Left ventricle myocardium superior (tissue), 1 donor: ENCODE measurements around the gene CREB3L1. TPM values are rescaled to one million over a fixed set of nuclear protein-coding genes. Genes with fewer than 3 reads are reported as not detected.

Experiments
- ATAC-seq: fragments of 200-7000 bp; cut with Tn5 transposase; one replicate; pipeline ENCODE4 v1.9.1; 2020; ENCODE audit warnings: mild to moderate bottlenecking, moderate library complexity
- DNase-seq: peaks from one replicate; pipeline ENCODE4 v3.0.0-alpha.2; 2020
- intact Hi-C: fragments of 100-400 bp; cut with micrococcal nuclease; formaldehyde crosslinking; loops from one replicate; pipeline ENCODE4 v1.11.0; 2022
- long read RNA-seq: library from polyadenylated mRNA; unstranded; transcript quantifications from one replicate; pipeline ENCODE4 v2.0.0, GENCODE V29; 2021
- total RNA-seq: library from RNA; stranded (reverse); fragmentation: NEBNext Ultra II Directional; extraction: Animal tissue kit (Norgen Biotek cat#: 25700); gene quantifications from one replicate; pipeline ENCODE4 v1.2.1, GENCODE V29; 2021
- donor health status: DM: no; HTN: yes; CAD: no; lungs with severe emphysema.

Gene CREB3L1, protein sequence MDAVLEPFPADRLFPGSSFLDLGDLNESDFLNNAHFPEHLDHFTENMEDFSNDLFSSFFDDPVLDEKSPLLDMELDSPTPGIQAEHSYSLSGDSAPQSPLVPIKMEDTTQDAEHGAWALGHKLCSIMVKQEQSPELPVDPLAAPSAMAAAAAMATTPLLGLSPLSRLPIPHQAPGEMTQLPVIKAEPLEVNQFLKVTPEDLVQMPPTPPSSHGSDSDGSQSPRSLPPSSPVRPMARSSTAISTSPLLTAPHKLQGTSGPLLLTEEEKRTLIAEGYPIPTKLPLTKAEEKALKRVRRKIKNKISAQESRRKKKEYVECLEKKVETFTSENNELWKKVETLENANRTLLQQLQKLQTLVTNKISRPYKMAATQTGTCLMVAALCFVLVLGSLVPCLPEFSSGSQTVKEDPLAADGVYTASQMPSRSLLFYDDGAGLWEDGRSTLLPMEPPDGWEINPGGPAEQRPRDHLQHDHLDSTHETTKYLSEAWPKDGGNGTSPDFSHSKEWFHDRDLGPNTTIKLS
- total RNA-seq = 56.0 TPM
- long read RNA-seq, transcript CREB3L1-205 (4 exons, 1,817 nt) = major isoform, 17 of 30 reads
- long read RNA-seq, transcript CREB3L1-206 (12 exons, 2,687 nt) = minor isoform, 6 of 30 reads
- long read RNA-seq, partial matches to known transcripts = 6 of 30 reads
- long read RNA-seq, other reads (novel, unspliced or antisense) = 1 of 30 reads

DNA sequence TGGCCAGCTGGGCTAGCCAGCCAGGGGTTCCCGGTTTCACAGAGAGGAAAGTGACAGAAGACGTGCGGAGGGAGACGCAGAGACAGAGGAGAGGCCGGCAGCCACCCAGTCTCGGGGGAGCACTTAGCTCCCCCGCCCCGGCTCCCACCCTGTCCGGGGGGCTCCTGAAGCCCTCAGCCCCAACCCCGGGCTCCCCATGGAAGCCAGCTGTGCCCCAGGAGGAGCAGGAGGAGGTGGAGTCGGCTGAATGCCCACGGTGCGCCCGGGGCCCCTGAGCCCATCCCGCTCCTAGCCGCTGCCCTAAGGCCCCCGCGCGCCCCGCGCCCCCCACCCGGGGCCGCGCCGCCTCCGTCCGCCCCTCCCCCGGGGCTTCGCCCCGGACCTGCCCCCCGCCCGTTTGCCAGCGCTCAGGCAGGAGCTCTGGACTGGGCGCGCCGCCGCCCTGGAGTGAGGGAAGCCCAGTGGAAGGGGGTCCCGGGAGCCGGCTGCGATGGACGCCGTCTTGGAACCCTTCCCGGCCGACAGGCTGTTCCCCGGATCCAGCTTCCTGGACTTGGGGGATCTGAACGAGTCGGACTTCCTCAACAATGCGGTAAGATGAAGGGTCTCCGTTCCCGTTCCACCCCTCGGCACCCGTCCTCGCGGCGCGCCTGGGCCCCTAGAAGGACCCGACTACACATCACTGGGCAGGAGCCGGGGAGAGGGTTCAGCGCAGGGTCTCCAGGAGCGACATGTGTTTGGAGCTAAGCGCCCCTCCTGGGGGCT lies at the start of gene CREB3L1:
TSS of gene CREB3L1 (plus strand) at position 41 of the 765 bp plus-strand sequence. CDS start at position 491, 450 bp downstream.
- ATAC-seq (peak; percentile 19), DNase-seq (peak; percentile 75)
- intact Hi-C loops = no loop called here

DNA sequence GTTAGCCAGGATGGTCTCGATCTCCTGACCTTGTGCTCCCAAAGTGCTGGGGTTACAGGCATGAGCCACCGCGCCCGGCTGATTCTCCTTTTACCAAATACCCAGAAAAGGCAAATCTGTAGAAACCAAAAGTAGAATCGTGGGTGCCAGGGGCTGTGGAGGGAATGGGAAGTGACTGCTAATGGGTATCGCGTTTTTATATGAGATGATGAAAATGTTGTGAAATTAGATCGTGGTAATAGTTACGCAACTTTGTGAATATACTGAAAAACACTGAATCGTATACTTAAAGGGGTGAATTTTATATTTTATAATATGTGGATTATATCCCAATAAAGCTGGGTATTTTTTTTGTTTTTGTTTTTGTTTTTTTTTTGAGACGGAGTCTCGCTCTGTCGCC lies 48.2 kb upstream of the CREB3L1 start:
- DNase-seq = no peak
- no peak for ATAC-seq
- intact Hi-C loops = no loop called here

DNA sequence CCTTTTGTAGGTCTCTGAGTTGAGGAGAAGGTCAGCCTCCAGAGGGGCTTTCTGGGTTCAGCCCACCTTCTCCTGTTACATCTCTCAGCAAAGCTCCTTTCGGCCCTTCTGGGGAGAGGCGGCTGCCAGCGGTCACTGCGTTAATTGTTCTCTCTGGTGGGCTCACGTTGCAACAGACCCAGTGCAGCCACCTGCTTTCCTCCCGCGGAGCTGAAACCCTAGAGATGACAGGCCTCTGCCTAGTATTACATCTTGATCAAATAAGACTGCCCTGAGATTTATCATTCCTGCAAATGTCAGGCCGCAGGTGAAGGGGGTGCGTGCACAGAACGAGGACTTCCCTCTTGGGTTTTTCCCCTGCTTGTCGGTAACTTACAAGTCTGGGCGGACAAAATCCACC lies 43.2 kb upstream of the CREB3L1 start:
- intact Hi-C loops = no loop called here
- no peak for ATAC-seq
- DNase-seq = no peak

DNA sequence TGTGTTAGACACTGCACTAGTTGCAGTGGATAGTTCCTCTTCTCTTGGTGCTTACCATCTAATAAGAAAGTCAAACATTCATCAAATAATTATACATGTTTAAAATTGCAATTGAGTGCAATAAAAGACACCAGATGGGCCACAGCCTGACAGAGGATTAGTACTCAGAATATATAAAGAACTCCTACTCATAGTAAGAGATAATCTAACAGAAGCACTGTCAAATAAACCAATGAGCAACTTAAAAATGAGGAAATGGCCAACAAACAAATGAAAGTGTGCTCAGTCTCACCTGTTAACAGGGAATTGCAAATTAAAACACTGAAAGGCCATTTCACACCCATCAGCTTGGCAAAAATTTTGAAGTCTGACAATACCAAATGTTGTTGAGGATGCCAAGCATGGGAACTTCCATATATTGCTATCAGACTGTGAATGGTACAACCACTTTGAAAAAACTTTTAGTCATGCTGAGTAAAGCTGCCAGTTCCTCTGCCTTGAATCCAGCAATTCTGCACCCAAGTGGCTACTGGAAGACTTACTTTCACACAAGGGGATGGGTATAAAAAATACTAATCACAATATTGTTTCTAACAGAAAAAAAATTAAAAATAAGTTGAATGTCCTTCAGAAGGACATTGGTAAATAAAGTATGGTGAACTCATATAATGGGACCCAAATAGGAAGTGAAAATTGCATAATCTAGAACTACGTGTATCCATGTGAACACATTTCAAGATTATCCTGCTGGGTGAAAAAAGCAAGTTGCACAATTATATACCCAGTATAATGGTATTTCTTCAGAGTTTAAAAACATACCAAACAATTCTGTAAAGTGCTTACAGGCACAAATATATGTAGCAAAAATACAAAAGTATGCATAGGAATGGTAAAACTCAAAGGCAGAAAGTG lies 41.4 kb upstream of the CREB3L1 start:
- intact Hi-C loops = loop anchor here (5.0 kb wide), 1 partner anchor 71 kb away; no protein-coding TSS in a partner anchor
- DNase-seq = no peak
- ATAC-seq = no peak

DNA sequence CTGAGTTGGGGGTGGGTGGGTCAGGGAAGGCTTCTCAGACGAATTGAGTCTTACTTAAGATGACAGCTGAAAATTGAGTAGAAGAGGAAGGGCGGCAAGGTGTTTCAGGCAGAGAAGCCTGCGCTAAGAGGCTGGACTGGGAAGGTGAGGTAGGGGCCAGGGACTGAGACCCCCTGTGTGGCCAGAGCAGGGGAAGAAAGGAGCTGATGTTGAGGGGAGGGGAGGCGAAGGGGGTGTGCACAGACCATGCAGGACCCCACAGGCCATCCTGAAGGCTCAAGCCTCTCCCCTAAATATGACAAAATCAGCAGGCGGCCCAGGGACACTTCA lies 40.6 kb upstream of the CREB3L1 start:
- ATAC-seq = no peak
- intact Hi-C loops = loop anchor here (5.0 kb wide), 1 partner anchor 70 kb away; no protein-coding TSS in a partner anchor
- DNase-seq = no peak

DNA sequence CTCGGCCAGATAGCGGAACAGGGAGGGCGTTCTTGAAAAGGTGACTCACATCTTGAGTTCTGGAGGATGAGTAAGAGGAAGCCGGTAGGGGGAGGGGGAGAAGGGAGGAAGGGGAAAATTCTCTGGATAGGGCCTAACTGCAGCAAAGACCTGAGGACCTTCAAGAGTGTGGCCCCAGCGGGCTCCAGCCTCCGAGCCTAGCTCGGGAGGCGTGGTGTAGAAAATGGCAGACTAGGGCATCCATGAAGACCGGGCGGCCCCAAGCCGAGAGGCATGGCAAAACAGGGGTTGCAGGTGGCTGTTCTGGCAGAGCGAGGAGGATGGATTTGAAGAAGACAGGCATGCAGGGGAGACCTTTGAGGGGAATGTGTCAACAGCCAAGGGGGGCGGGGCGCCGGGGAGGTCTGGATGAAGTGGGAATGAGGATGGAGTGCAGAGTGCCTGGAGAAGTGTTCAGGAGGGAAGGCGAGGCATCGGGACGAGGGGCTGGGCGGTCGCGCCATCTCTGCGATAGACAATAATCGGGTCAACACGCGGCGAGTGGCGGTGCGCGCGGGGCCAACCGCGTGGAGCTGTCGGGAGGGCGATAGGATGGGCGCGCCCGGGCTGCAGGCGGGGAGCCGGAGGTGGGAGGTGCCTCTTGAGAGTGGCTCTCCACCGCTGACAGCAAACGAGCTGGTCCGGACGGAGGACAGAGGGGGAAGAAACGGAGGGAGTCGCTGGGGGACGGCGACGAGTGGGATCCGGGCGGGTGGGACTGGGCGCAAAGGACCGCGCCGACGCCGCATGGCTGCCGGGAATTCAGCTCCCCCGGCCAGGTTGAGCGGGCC lies 40.0 kb upstream of the CREB3L1 start:
- DNase-seq (peak; percentile 76), ATAC-seq (peak; percentile 51)
- intact Hi-C loops = loop anchor here (5.0 kb wide), 1 partner anchor 70 kb away; no protein-coding TSS in a partner anchor

DNA sequence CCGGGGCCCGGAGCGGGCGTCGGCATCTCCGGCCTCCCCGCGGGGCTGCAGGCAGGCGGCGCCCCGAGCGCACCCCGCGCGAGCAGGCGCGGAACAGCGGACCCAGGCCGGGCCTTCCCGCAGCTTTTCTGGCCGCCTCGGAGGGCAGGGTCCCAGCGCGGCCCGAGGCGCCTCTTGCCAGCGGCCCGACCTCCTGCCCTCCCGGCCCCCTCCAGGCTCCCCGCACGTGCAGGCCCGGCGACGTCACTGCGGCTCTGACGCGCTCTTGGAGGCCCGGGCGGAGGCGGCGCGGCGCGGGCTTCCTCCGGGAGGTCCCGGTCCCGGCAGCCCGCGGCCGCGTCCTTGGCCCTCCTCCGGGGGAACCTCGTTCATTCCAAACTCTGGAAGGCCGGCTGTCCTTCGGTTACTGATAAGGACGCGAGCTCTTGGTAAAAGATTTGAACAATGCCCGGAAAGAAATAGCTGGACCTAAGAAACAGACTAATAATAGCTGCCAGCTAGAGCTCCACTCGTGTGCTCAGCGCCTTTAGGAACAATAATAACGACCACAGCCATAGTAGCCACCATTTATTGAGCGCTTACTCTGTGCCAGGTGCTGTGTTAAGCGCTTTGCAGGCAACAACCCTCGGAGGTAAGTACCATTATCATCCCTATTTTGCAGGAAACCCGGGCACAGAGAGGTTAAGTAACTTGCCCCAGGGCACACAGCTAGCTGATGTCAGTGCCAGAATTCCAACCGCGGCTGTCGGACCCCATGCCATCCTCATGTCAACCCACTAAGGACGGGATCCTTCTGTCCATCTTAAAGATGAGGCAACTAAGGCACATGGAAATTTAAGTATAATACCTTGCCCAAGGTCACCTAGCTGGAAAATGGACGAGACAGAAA lies 39.1 kb upstream of the CREB3L1 start:
- intact Hi-C loops = loop anchor here (5.0 kb wide), 1 partner anchor 69 kb away; no protein-coding TSS in a partner anchor
- DNase-seq (peak; percentile 85), ATAC-seq (peak; percentile 76)

DNA sequence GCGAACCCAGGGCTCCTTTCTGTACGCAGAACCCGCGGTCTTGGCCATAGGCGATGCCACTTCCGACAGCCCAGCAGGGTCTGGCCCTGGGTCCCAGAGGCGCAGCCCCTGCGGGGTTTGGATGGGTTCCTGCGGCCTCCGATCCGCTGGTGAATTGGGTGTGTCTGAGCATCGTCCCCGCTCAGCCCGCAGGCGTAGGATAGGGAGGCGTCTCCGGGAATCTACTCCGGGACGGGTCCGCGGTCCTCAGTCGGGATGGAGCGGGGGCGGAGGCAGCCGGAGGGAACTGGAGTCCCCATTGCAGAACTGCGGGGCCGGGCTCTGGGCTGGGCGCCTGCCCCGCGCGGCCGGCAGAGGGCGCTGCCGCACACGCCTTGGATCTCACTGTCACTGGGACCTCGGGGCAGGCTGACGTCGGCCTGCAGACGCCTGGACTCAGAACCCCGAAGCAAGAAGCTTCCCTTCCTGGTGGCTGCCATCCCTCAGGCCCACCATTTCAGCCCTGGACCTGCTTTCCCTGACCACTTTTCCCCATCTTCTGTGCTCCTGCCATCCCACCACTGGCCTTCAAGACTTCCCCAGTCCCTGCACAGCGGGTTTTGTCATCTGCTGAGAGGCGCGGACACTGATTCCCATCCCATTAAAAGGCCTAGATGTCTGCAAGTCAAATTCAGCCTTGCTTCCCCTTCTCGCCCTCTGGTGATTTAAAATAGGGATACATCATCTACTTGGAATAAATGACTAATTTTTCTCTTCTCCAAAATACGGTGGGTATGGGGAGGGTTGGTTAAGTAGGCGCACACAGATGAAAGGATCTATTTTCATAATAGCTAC lies 38.3 kb upstream of the CREB3L1 start:
- peak; percentile 93 for DNase-seq
- ATAC-seq = peak; percentile 84
- intact Hi-C loops = loop anchor here (5.0 kb wide), 1 partner anchor 68 kb away; no protein-coding TSS in a partner anchor

DNA sequence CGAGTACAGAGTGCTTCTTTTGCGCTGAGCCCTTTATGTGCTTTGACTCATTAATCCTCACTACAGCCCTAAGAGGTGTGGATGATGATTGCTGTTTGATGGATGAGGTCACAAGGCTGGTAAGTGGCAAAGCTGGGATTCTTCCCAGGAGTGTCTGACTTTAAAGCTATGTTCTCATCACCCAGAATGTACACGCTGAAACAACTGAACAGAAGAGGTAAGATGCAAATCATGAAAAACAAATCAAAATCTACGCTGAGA lies 37.7 kb upstream of the CREB3L1 start:
- ATAC-seq (no peak), DNase-seq (no peak)
- intact Hi-C loops = loop anchor here (5.0 kb wide), 1 partner anchor 68 kb away; no protein-coding TSS in a partner anchor

DNA sequence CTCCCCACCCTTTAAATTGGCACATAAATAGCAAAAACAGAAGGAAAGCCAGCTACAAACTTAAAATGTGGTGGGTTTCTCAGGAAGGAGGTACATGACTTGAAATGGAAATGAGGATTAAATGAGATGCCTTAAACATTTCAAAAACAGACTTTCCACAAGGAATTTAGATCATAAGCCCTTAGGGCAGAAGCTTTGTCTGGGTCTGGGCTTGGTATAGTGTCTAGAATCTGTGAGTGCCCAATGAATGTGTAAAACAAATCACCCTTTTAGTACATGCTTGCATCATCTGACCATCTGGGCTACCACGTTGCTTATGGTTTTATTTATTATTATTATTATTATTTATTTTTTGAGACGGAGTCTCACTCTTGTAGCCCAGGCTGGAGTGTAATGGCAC lies 37.1 kb upstream of the CREB3L1 start:
- intact Hi-C loops = no loop called here
- ATAC-seq (no peak), DNase-seq (no peak)

DNA sequence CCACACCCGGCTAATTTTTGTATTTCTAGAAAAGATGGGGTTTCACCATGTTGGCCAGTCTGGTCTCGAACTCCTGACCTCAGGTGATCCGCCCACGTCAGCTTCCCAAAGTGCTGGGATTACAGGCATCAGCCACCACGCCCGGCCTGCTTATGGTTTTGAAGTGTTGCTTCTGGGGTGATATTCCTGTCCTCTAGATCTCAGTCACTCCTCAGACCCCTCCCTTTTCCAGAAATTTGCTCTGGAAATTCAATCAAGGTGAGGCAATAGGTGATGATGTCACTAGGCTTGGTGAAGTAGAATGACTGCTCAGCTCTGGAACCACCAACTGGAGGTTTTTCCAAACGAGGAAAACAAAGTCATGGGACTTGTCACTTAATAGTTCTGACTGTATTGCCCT lies 36.6 kb upstream of the CREB3L1 start:
- DNase-seq (no peak), ATAC-seq (no peak)
- intact Hi-C loops = no loop called here

DNA sequence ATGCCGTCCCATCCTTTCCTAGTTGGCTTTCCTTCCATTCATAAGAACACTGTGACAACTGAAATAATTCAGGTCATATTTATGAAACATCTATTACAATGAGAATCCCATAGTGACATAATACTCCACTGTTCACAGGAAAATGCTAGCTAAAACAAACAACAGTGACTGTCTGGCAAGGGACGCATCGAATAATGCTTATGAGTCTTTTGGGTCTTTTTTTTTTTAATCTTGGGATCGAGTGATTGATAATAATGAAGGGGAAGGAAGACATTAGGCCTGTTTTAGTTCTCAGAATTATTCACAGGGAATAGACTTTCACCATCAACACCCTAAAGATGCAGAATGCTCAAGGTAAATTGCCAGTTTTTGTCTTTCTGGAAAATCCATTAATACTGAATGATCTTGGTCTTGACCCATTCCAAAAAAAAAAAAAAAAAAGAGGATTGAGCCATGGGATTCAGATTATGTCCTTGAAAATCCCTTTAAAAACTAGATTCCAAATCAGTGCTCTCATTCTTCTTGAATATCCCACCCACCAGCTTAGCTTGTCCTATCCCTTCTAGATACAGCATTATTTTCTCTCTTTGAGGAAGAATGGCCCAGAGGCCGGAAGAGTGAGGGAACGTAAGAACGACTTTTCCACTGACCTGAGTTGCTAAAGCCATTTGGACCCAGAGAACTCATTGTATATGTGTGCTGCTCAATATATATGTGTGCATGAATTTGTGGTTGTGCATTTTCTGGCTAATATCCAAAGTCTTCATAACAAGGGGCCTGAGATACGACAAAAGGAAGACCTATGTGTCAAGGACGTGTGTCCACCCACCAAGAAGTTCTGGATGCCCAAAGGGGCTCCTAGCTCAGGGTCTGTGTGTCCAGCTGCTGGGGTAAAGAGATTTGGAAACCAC lies 35.2 kb upstream of the CREB3L1 start:
- ATAC-seq (no peak), DNase-seq (no peak)
- intact Hi-C loops = no loop called here

DNA sequence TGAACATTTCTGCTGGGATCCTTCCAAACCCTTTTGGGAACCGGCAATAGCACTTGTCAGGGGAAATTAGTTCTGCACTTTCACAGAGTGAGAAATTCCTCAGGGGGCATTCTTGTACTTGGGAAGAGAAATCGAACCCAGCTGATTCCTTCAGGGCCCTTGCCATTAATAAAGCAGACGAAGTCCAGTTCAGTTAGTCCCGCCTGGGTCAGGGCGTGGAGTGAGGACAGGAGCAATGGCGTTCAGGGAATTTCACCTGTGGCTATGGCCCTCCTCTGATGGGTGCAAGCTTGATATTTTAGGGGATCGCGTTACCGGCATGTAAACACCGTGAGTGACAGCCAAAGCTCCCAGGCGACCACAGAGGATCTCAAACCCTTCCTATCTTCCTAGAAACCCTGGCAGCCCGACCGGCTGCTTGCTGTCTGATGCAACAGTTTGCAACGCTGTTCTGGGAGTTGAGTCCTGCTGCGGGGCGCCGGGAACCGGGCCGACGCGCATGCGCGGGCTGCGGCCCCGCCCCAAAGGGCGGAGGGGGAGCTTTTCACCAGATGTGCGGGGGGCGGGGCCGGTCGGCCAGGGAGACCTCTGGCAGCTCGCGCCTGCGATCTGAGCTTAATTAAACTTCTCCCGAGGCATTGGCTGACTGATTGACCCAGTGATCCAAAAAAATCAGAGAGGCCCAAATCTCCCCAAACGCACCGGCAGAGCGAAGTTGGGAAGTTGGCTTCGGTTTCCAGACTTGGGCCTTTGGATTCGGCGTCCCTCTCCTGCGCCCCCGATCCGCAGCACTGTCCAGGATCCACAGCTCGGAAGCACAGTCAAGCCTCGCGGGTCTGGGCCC lies 34.3 kb upstream of the CREB3L1 start:
- intact Hi-C loops = no loop called here
- ATAC-seq = peak; percentile 86

DNA sequence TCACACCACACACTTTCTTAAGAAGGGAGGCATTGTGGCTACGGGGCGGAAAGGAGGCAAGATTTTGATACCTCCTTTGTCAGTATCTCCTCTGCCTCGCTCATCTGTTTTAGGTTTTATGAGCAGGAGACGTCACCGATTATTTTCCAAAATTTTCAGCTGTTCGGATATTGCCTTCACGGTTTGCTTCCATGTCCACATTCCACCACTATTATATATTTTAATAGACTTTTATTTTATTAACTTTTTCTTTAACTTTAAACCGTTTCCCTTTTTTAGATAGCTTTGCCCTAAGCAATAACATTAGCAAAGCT lies 33.7 kb upstream of the CREB3L1 start:
- DNase-seq (no peak), ATAC-seq (no peak)
- intact Hi-C loops = no loop called here

More for the DNA sequence above, 34.3 kb upstream of the CREB3L1 start:
- DNase-seq = peak; percentile 97

DNA sequence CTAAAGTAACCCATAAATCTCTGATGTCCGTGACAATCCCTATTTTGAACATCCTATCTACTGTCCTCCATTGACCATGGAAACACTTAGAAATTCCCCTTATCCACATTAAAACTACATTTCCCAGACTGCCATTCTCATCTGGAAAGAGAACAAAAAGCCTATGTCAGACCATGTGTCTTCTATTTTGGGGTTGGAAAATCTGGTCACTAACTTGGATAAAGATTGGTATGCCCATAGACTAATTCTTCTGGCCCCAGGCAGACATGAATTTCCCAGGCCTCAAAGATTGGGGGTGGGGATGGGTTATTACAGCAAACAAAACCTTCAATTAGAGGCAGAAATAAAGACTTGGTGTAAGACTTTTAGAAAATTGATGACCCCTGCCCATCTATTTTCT lies 30.9 kb upstream of the CREB3L1 start:
- ATAC-seq (no peak), DNase-seq (no peak)
- intact Hi-C loops = no loop called here
